SK-N-SH (cell line): Measurements from ENCODE around the gene WWC2.
"Not testable (repeated sequence)": the region's sequence is repeated elsewhere in the genome, so short reads cannot be mapped to it uniquely, and the experiment has no call there.

ENCODE experiments used
- EZH2phosphoT487 ChIP-seq: fragments of 200-600 bp; sonication (generic); IDR thresholded peaks from 2 replicates; pipeline ENCODE4 v1.6.1; 2017; ENCODE audit warnings: low read depth, mixed run types, mild to moderate bottlenecking, antibody characterized with exemption, moderate library complexity, borderline replicate concordance
- POLR2AphosphoS5 ChIP-seq: IDR thresholded peaks from 2 replicates; pipeline ENCODE4 v1.6.1; 2012; ENCODE audit warnings: low read depth, low read length

DNA sequence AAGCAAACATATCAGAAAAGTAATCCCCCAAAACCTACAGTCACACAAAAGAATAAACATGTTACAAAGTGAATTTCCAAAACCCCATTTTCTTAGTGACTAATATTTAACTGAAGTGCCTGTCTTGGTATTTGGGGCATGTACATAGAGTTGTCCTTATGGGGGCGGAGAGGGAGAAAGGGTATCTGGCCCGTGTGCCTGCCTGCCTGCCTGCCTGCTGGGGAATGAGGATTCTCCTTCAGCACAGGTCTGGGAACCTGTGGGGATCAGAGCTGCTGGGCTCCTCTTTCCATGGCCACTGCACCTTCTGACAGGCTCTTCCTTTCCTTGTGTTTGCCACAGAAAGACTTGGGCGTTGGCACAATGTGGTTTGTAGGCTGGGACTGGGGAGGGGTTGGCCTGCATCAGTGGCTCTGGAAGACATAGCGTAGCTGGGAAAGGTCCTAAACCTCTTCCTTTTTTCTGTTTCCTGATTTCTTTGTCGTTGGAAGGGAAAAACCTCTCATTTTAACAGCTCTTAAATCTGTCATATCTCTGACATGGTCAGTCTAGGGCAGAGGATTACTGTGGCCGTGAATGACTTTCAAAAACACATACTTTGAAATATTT, 94.8 kb downstream of the WWC2 start:
- TF ChIP-seq POLR2AphosphoS5, EZH2phosphoT487: not testable (repeated sequence)
